ENCODE measurements around the gene TRMT6.

TRMT6 gene

GRCh38 chr20:5910186-5910585 is 40.1 kb downstream of the TRMT6 start:
- H3K4me3 ChIP-seq (ENCODE audit: low read length): no peak overlapping the region
- TF ChIP-seq, protein P1, sequence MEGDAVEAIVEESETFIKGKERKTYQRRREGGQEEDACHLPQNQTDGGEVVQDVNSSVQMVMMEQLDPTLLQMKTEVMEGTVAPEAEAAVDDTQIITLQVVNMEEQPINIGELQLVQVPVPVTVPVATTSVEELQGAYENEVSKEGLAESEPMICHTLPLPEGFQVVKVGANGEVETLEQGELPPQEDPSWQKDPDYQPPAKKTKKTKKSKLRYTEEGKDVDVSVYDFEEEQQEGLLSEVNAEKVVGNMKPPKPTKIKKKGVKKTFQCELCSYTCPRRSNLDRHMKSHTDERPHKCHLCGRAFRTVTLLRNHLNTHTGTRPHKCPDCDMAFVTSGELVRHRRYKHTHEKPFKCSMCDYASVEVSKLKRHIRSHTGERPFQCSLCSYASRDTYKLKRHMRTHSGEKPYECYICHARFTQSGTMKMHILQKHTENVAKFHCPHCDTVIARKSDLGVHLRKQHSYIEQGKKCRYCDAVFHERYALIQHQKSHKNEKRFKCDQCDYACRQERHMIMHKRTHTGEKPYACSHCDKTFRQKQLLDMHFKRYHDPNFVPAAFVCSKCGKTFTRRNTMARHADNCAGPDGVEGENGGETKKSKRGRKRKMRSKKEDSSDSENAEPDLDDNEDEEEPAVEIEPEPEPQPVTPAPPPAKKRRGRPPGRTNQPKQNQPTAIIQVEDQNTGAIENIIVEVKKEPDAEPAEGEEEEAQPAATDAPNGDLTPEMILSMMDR (conservative IDR thresholded peaks at IDR 0.05; ENCODE audit: low read depth, low read length): no peak
- no peak for DNase-seq (ENCODE audit: low read depth)

DNA sequence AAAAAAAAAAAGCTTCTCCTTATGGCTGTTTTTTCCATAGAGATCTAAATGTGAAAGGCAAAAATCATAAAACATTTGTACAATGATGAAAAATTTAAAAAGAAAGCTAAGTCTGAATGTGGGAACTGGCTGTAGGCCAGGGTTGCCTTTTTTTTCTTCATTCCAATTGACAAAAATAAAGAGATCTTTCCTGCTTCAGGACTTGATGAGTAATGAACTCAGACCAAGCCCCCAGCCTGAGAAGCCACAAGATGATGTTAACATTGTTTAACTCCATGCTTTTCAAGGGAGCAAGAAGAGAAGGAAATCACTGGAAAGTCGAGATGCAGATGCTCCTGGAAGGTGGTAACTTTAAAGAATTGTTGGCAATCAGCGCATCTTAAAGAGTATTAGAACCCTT is 41.4 kb downstream of the TRMT6 start:
- no peak for DNase-seq (ENCODE audit: low read depth)
- TF ChIP-seq, protein P1 (conservative IDR thresholded peaks at IDR 0.05; ENCODE audit: low read depth, low read length): no peak
- no peak overlapping the region for H3K4me3 ChIP-seq (ENCODE audit: low read length)

GRCh38 chr20:5900908-5901307 is 49.4 kb downstream of the TRMT6 start:
- no peak overlapping the region for H3K4me3 ChIP-seq (ENCODE audit: low read length)
- no peak for DNase-seq (ENCODE audit: low read depth)
- TF ChIP-seq, protein P1 (conservative IDR thresholded peaks at IDR 0.05; ENCODE audit: low read depth, low read length): no peak

- TF ChIP-seq, protein P1 (conservative IDR thresholded peaks at IDR 0.05; ENCODE audit: low read depth, low read length): no peak
- no peak for DNase-seq (ENCODE audit: low read depth)
- H3K4me3 ChIP-seq (ENCODE audit: low read length): no peak overlapping the region
Measured at GRCh38 chr20:5899444-5899843, 50.9 kb downstream of the TRMT6 start.

GRCh38 chr20:5895626-5896025 is 54.7 kb downstream of the TRMT6 start:
- no peak for DNase-seq (ENCODE audit: low read depth)
- TF ChIP-seq, protein P1 (conservative IDR thresholded peaks at IDR 0.05; ENCODE audit: low read depth, low read length): no peak
- no peak overlapping the region for H3K4me3 ChIP-seq (ENCODE audit: low read length)

DNA sequence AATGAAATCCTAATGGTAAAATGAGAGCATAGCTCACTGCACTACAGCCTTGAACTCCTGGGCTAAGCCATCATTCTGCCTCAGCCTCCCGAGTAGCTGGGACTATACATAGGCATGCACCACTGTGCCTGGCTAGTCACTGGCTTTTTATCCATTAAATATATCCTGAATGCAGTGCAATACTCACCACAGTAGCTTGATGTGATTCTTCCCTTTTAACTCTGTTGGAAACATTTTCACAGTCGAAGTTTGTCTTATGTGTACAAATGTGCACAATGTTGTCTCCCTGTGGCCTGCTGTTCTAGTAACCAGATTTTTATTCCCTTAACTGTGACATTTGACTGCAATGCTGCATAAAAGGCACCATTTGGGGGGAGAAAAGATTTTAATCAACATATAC is 56.7 kb downstream of the TRMT6 start:
- TF ChIP-seq, protein P1 (conservative IDR thresholded peaks at IDR 0.05; ENCODE audit: low read depth, low read length): no peak
- no peak overlapping the region for H3K4me3 ChIP-seq (ENCODE audit: low read length)
- no peak for DNase-seq (ENCODE audit: low read depth)

DNA sequence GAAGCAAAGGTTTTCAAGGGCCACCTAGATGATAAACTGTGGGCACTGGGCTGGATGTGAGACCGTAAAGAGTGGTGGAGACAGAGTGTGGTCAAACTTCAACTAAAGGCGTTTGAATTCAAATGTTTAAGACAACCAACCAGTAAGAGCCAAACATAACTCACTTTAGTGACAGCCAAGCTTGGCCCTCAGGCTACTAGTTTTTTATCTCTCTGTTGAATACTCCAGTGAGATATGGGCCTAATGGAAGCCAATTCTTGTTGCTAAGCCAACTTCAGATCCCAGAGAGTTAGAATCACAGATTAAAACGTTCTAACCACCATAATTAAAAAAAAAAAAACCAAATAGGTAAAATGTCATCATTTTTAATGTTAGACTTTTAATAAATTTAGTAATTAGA is 57.3 kb downstream of the TRMT6 start:
- H3K4me3 ChIP-seq (ENCODE audit: low read length): no peak overlapping the region
- DNase-seq (ENCODE audit: low read depth): no peak
- TF ChIP-seq, protein P1 (conservative IDR thresholded peaks at IDR 0.05; ENCODE audit: low read depth, low read length): no peak
